Umbilical cord (tissue), 2 donors: ENCODE measurements around the gene ZFP2. TPM values are rescaled to one million over a fixed set of nuclear protein-coding genes. Genes with fewer than 3 reads are reported as not detected.

Source experiments
- DNase-seq: peaks from one replicate; pipeline ENCODE4 v3.0.0-alpha.2; 2015; ENCODE audit warnings: low spot score
- total RNA-seq: library from RNA; depleted of rRNA; stranded (reverse); fragments of >200 nt; gene quantifications from one replicate; pipeline ENCODE4 v1.2.3, GENCODE V29; 2014; ENCODE audit warnings: low replicate concordance; ENCODE audit not compliant: insufficient read depth

ZFP2 gene
- total RNA-seq, 1 donor from 2014 or later: 8.7 TPM

- no peak for DNase-seq
Measured at GRCh38 chr5:178981381-178981780, 85.7 kb downstream of the ZFP2 start.

Other genes starting within 250 kb of the ZFP2 start
- 6.5 TPM for gene ZNF354A, start 165.3 kb upstream of the ZFP2 start, total RNA-seq
- 25.8 TPM for gene ZNF354B, start 36.0 kb upstream of the ZFP2 start, total RNA-seq
- gene ZNF454, start 45.3 kb downstream of the ZFP2 start, total RNA-seq: 2.4 TPM
- 0.96 TPM for gene GRM6, start 99.4 kb downstream of the ZFP2 start, total RNA-seq
- gene ZNF879, start 127.9 kb downstream of the ZFP2 start, total RNA-seq: 14.9 TPM
- 15.9 TPM for gene ZNF354C, start 164.5 kb downstream of the ZFP2 start, total RNA-seq